IMR-90 (cell line): ENCODE measurements around the gene CELA3B. TPM values are rescaled to one million over a fixed set of nuclear protein-coding genes. Genes with fewer than 3 reads are reported as not detected.

Experiments used
- ATAC-seq: fragments of 200-7000 bp; cut with Tn5 transposase; 2 replicates; pipeline ENCODE4 v1.9.1; 2020; ENCODE audit warnings: low read depth, mild to moderate bottlenecking, moderate library complexity
- BruUV-seq: library from RNA; stranded (reverse); fragments of 400-500 nt; replicated peaks from 2 replicates; lab custom pipeline; 2021; lab: Mats Ljungman, UMichigan
- CTCF ChIA-PET: fragments of 300-600 bp; formaldehyde crosslinking; extraction: SDS; loops from one replicate; lab custom pipeline; 2021; ENCODE audit warnings: antibody characterized with exemption; lab: Yijun Ruan, JAX
- POLR2A ChIA-PET: fragments of 300-600 bp; sonication (Branson Sonifier 250); formaldehyde crosslinking; loops from one replicate; lab custom pipeline; 2022; ENCODE audit warnings: antibody characterized with exemption; ENCODE audit not compliant: unreplicated experiment; lab: Charles Lee
- DNase-seq: peaks from one replicate; pipeline ENCODE4 v3.0.0; 2013
- H2AFZ ChIP-seq: replicated peaks from 2 replicates; pipeline ENCODE3; 2013; ENCODE audit warnings: low read length, mild to moderate bottlenecking; ENCODE audit not compliant: poor library complexity
- H2AK5ac ChIP-seq: 2 replicates; pipeline ENCODE4 v1.6.1; 2013; ENCODE audit warnings: low read depth, low read length, inconsistent platforms
- H2AK9ac ChIP-seq: replicated peaks from 2 replicates; pipeline ENCODE3; 2013; ENCODE audit warnings: mild to moderate bottlenecking, low read depth, low read length, moderate library complexity; ENCODE audit not compliant: poor library complexity
- H2BK120ac ChIP-seq: 2 replicates; pipeline ENCODE4 v1.6.1; 2013; ENCODE audit warnings: low read depth, low read length, inconsistent platforms
- H2BK15ac ChIP-seq: 3 replicates; pipeline ENCODE4 v1.6.1; 2013; ENCODE audit warnings: low read depth, low read length, inconsistent platforms
- H2BK20ac ChIP-seq: 2 replicates; pipeline ENCODE4 v1.6.1; 2013; ENCODE audit warnings: low read depth, mild to moderate bottlenecking, inconsistent platforms, low read length, moderate library complexity
- H2BK5ac ChIP-seq: 2 replicates; pipeline ENCODE4 v1.6.1; 2013; ENCODE audit warnings: mild to moderate bottlenecking, low read depth, low read length, inconsistent platforms; ENCODE audit not compliant: poor library complexity, severe bottlenecking
- H3K14ac ChIP-seq: replicated peaks from 2 replicates; pipeline ENCODE4 v1.6.1; 2013; ENCODE audit warnings: low read depth, low read length, inconsistent platforms
- H3K18ac ChIP-seq: 2 replicates; pipeline ENCODE4 v1.6.1; 2013; ENCODE audit warnings: low read depth, low read length, control low read depth
- H3K23ac ChIP-seq: 2 replicates; pipeline ENCODE4 v1.6.1; 2013; ENCODE audit warnings: low read depth, low read length, inconsistent platforms
- H3K27ac ChIP-seq: 2 replicates; pipeline ENCODE4 v1.5.1; 2013; ENCODE audit warnings: mild to moderate bottlenecking, control low read depth, low read length; ENCODE audit not compliant: insufficient read depth
- H3K27me3 ChIP-seq: 2 replicates; pipeline ENCODE4 v1.6.1; 2013; ENCODE audit warnings: low read length; ENCODE audit not compliant: control insufficient read depth, insufficient read depth
- H3K36me3 ChIP-seq: 2 replicates; pipeline ENCODE4 v1.6.1; 2013; ENCODE audit warnings: low read length, mixed read lengths; ENCODE audit not compliant: control insufficient read depth, insufficient read depth
- H3K4ac ChIP-seq: 2 replicates; pipeline ENCODE4 v1.6.1; 2013; ENCODE audit warnings: low read depth, low read length, inconsistent platforms
- H3K4me1 ChIP-seq: 2 replicates; pipeline ENCODE4 v1.6.1; 2013; ENCODE audit warnings: low read length, mixed read lengths; ENCODE audit not compliant: control insufficient read depth, insufficient read depth
- H3K4me2 ChIP-seq: 2 replicates; pipeline ENCODE4 v1.6.1; 2013; ENCODE audit warnings: low read depth, mild to moderate bottlenecking, control low read depth, low read length, moderate library complexity
- H3K4me3 ChIP-seq: 2 replicates; pipeline ENCODE4 v1.5.1; 2013; ENCODE audit warnings: low read depth, mild to moderate bottlenecking, control low read depth, low read length, moderate library complexity; ENCODE audit not compliant: insufficient read depth
- H3K56ac ChIP-seq: 2 replicates; pipeline ENCODE4 v1.6.1; 2013; ENCODE audit warnings: low read length, inconsistent platforms; ENCODE audit not compliant: insufficient read depth; ENCODE audit errors: extremely low read depth
- H3K79me1 ChIP-seq, 2 experiments: 2 replicates each; pipeline ENCODE4 v1.6.1; 2013; ENCODE audit warnings: low read length in 2 of 2, inconsistent platforms in 1 of 2, low read depth in 1 of 2
- H3K9ac ChIP-seq: 2 replicates; pipeline ENCODE4 v1.6.1; 2013; ENCODE audit warnings: low read depth, low read length, control low read depth
- H3K9me1 ChIP-seq: 2 replicates; pipeline ENCODE4 v1.6.1; 2013; ENCODE audit warnings: low read length, inconsistent platforms; ENCODE audit not compliant: insufficient read depth
- H3K9me3 ChIP-seq: 2 replicates; pipeline ENCODE4 v1.6.1; 2013; ENCODE audit warnings: low read length; ENCODE audit not compliant: control insufficient read depth, insufficient read depth
- H4K20me1 ChIP-seq: 2 replicates; pipeline ENCODE4 v1.6.1; 2013; ENCODE audit warnings: low read length, inconsistent platforms; ENCODE audit not compliant: insufficient read depth
- H4K5ac ChIP-seq: 2 replicates; pipeline ENCODE4 v1.6.1; 2013; ENCODE audit warnings: mild to moderate bottlenecking, low read depth, low read length, control low read depth
- H4K8ac ChIP-seq, 2 experiments: 2 replicates each; pipeline ENCODE4 v1.6.1; 2013; ENCODE audit warnings: low read depth in 2 of 2, low read length in 2 of 2, control low read depth in 1 of 2, inconsistent platforms in 1 of 2
- H4K91ac ChIP-seq: 2 replicates; pipeline ENCODE4 v1.6.1; 2013; ENCODE audit warnings: low read depth, low read length, inconsistent platforms; ENCODE audit not compliant: insufficient read depth
- BHLHE40 ChIP-seq: fragments of 150-350 bp; IDR thresholded peaks from 2 replicates; pipeline ENCODE4 v1.6.1; 2016; ENCODE audit warnings: mild to moderate bottlenecking, low read depth, low read length
- CEBPB ChIP-seq: IDR thresholded peaks from 2 replicates; pipeline ENCODE4 v1.6.1; 2012; ENCODE audit warnings: low read depth, low read length, improper control_type of control experiment
- CHD1 ChIP-seq: IDR thresholded peaks from 2 replicates; pipeline ENCODE4 v1.6.1; 2012; ENCODE audit warnings: low read depth, low read length, improper control_type of control experiment
- CTCF ChIP-seq: conservative IDR thresholded peaks from 2 replicates; pipeline ENCODE4 v1.5.1; 2012; ENCODE audit warnings: mild to moderate bottlenecking, low read depth, low read length, improper control_type of control experiment
- ELK1 ChIP-seq: fragments of 150-350 bp; IDR thresholded peaks from 2 replicates; pipeline ENCODE4 v1.6.1; 2016; ENCODE audit warnings: low read depth, mild to moderate bottlenecking, low read length, moderate library complexity, borderline replicate concordance
- FOS ChIP-seq: fragments of 150-350 bp; IDR thresholded peaks from 2 replicates; pipeline ENCODE4 v1.6.1; 2016; ENCODE audit warnings: low read depth, low read length
- MAFK ChIP-seq: IDR thresholded peaks from 2 replicates; pipeline ENCODE4 v1.6.1; 2012; ENCODE audit warnings: low read depth, low read length, improper control_type of control experiment
- MAZ ChIP-seq: IDR thresholded peaks from 2 replicates; pipeline ENCODE4 v1.6.1; 2012; ENCODE audit warnings: low read depth, mild to moderate bottlenecking, low read length, improper control_type of control experiment, moderate library complexity, borderline replicate concordance
- MXI1 ChIP-seq: IDR thresholded peaks from 2 replicates; pipeline ENCODE4 v1.6.1; 2012; ENCODE audit warnings: low read depth, mild to moderate bottlenecking, low read length, moderate library complexity, borderline replicate concordance
- NFE2L2 ChIP-seq: fragments of 150-350 bp; IDR thresholded peaks from 2 replicates; pipeline ENCODE4 v1.6.1; 2016; ENCODE audit warnings: low read depth, mild to moderate bottlenecking, low read length
- POLR2A ChIP-seq: IDR thresholded peaks from 2 replicates; pipeline ENCODE4 v1.6.1; 2012; ENCODE audit warnings: mild to moderate bottlenecking, low read depth, low read length
- RAD21 ChIP-seq: IDR thresholded peaks from 2 replicates; pipeline ENCODE4 v1.6.1; 2012; ENCODE audit warnings: low read length, improper control_type of control experiment
- RCOR1 ChIP-seq: IDR thresholded peaks from 2 replicates; pipeline ENCODE4 v1.6.1; 2012; ENCODE audit warnings: mild to moderate bottlenecking, low read length, improper control_type of control experiment; ENCODE audit not compliant: insufficient replicate concordance
- RFX5 ChIP-seq: IDR thresholded peaks from 2 replicates; pipeline ENCODE4 v1.8.0; 2012; ENCODE audit warnings: low read depth, mild to moderate bottlenecking, low read length, moderate library complexity
- SMC3 ChIP-seq: fragments of 150-350 bp; IDR thresholded peaks from 2 replicates; pipeline ENCODE4 v1.6.1; 2016; ENCODE audit warnings: low read depth, mild to moderate bottlenecking, antibody characterized with exemption, low read length, moderate library complexity
- USF2 ChIP-seq: fragments of 150-350 bp; IDR thresholded peaks from 2 replicates; pipeline ENCODE4 v1.6.1; 2017; ENCODE audit warnings: mild to moderate bottlenecking, antibody characterized with exemption, low read length, low read depth
- WGBS, 2 experiments: methylation state at CpG; one replicate each; pipeline versions ENCODE4 v1.1.5 to v1.1.7; 2013; ENCODE audit warnings: missing lambda C conversion rate in 2 of 2; ENCODE audit not compliant: insufficient read length in 1 of 2; ENCODE audit errors: extremely low coverage in 2 of 2; 5-methylcytosine and 5-hydroxymethylcytosine counted together
- dilution Hi-C: fragments of 300-500 bp; cut with HindIII; formaldehyde crosslinking; loops from one replicate; pipeline ENCODE4 v1.14.3; 2018; ENCODE audit warnings: low sequenced_read_pairs; ENCODE audit not compliant: unreplicated experiment
- in situ Hi-C: fragments of 300-500 bp; cut with MboI; formaldehyde crosslinking; loops from 3 replicates; pipeline ENCODE4 v1.14.3; 2019; ENCODE audit warnings: low sequenced_read_pairs, inconsistent platforms, mixed read lengths
- intact Hi-C: fragments of 100-400 bp; cut with micrococcal nuclease; formaldehyde crosslinking; loops from 2 replicates; pipeline ENCODE4 v1.10.0; 2022
- polyA plus RNA-seq, 3 experiments: library from polyadenylated mRNA; depleted of rRNA; stranded (reverse); fragments of >200 nt; gene quantifications; 2 replicates each; pipeline ENCODE4 v1.2.3, GENCODE V29; 2012; ENCODE audit warnings: low replicate concordance in 1 of 3
- total RNA-seq: library from RNA; depleted of rRNA; stranded (reverse); fragments of >200 nt; gene quantifications from 2 replicates; pipeline ENCODE4 v1.2.3, GENCODE V29; 2012

The CELA3B gene
- total and polyA plus RNA-seq, 2 of the 4 experiments (the other 2 are of a cell fraction) = not detected

- Histone ChIP-seq H3K9ac (no peak overlapping the region), H2BK5ac (no peak overlapping the region), H3K4me1 (peaks cover 4% of the 10 kb centered on the region; the same call in 1 of the 2 replicates), H2BK120ac (no peak overlapping the region), H4K8ac (no peak overlapping the region), H3K18ac (no peak overlapping the region), H3K14ac (no peak overlapping the region), H2AK5ac (no peak overlapping the region), H3K4me2 (no peak overlapping the region), H3K9me3 (no peaks in the 10 kb centered on the region), H3K56ac (no peak overlapping the region), H3K9me1 (0 out of 2 replicates have a peak, but pooled peaks cover 3% of the 10 kb centered on the region), H2AK9ac (no peak overlapping the region), H3K23ac (no peak overlapping the region), H3K79me1 (no peaks in the 10 kb centered on the region), H3K27me3 (no peaks in the 10 kb centered on the region), H2AFZ (no peak overlapping the region), H2BK15ac (no peak overlapping the region), H3K4ac (no peak overlapping the region), H3K27ac (no peak overlapping the region), H3K4me3 (no peak overlapping the region), H4K5ac (no peak overlapping the region), H3K36me3 (no peaks in the 10 kb centered on the region), H2BK20ac (no peak overlapping the region), H4K20me1 (no peaks in the 10 kb centered on the region), H4K91ac (no peak overlapping the region)
- in situ Hi-C loops = no loop called here
- ChIA-PET POLR2A (no interaction called here), CTCF (interaction anchor here (1.0 kb wide), 1 partner anchor 15 kb away, joined by 3 read pairs; no protein-coding TSS in a partner anchor)
- WGBS, 2 experiments = 90% methylated on average over 2 of the region's 5 CpGs; no CpG with 5 or more reads in 1 of the 2 experiments
- TF ChIP-seq MXI1 = no peak
- TF ChIP-seq MAFK = no peak
- TF ChIP-seq RCOR1 = no peak
- no peak for TF ChIP-seq ELK1
- TF ChIP-seq USF2 = no peak
- TF ChIP-seq CTCF = no peak
- TF ChIP-seq BHLHE40 = no peak
- TF ChIP-seq RAD21 = no peak
- TF ChIP-seq CEBPB = no peak
- no peak for TF ChIP-seq CHD1
- no peak for TF ChIP-seq POLR2A
- TF ChIP-seq RFX5 = no peak
- no peak for TF ChIP-seq SMC3
- TF ChIP-seq NFE2L2 = no peak
- no peak for TF ChIP-seq MAZ
- no peak for TF ChIP-seq FOS
- no peak for DNase-seq
- dilution Hi-C loops = no loop called here
- BruUV-seq = no TSS peak
- no peak for ATAC-seq
- intact Hi-C loops = no loop called here
Observed at GRCh38 chr1:22038036-22038435, 61.2 kb downstream of the CELA3B start.
